Measurements from ENCODE around the gene HAVCR1.

Gene HAVCR1

GRCh38 chr5:157006262-157006661 lies 52.7 kb downstream of the HAVCR1 start:
- H3K79me2 ChIP-seq (ENCODE audit: insufficient read depth, low read depth) = no peaks in the 10 kb centered on the region
- no peak overlapping the region for H3K4me2 ChIP-seq
- H3K4me3 ChIP-seq (IDR thresholded peaks at IDR 0.05; ENCODE audit: insufficient read depth, low read depth, low read length) = no peak overlapping the region
- H3K27me3 ChIP-seq (ENCODE audit: insufficient read depth, low read depth) = no peaks in the 10 kb centered on the region
- H3K36me3 ChIP-seq (ENCODE audit: insufficient read depth) = no peaks in the 10 kb centered on the region
- H4K20me1 ChIP-seq (ENCODE audit: insufficient read depth) = no peaks in the 10 kb centered on the region
- H3K4me1 ChIP-seq (ENCODE audit: low read depth, poor library complexity, severe bottlenecking) = no peaks in the 10 kb centered on the region
- H3K9ac ChIP-seq = no peak overlapping the region
- H3K27ac ChIP-seq = no peak overlapping the region
- H2AFZ ChIP-seq (ENCODE audit: low read depth) = no peak overlapping the region
- TF ChIP-seq CTCF (conservative IDR thresholded peaks at IDR 0.05; ENCODE audit: low read depth, low read length) = no peak

GRCh38 chr5:157004893-157005551 lies 53.9 kb downstream of the HAVCR1 start:
- TF ChIP-seq CTCF (conservative IDR thresholded peaks at IDR 0.05; ENCODE audit: low read depth, low read length) = no peak
- no peaks in the 10 kb centered on the region for H3K36me3 ChIP-seq (ENCODE audit: insufficient read depth)
- no peak overlapping the region for H2AFZ ChIP-seq (ENCODE audit: low read depth)

GRCh38 chr5:156991714-156992113 lies 67.2 kb downstream of the HAVCR1 start:
- H3K36me3 ChIP-seq (ENCODE audit: insufficient read depth) = no peaks in the 10 kb centered on the region
- no peaks in the 10 kb centered on the region for H3K4me1 ChIP-seq (ENCODE audit: low read depth, poor library complexity, severe bottlenecking)
- no peak overlapping the region for H3K4me2 ChIP-seq
- H2AFZ ChIP-seq (ENCODE audit: low read depth) = no peak overlapping the region
- no peak overlapping the region for H3K27ac ChIP-seq
- H3K27me3 ChIP-seq (ENCODE audit: insufficient read depth, low read depth) = no peaks in the 10 kb centered on the region
- H4K20me1 ChIP-seq (ENCODE audit: insufficient read depth) = no peaks in the 10 kb centered on the region
- H3K79me2 ChIP-seq (ENCODE audit: insufficient read depth, low read depth) = no peaks in the 10 kb centered on the region
- TF ChIP-seq CTCF (conservative IDR thresholded peaks at IDR 0.05; ENCODE audit: low read depth, low read length) = no peak
- H3K9ac ChIP-seq = no peak overlapping the region
- no peak overlapping the region for H3K4me3 ChIP-seq (IDR thresholded peaks at IDR 0.05; ENCODE audit: insufficient read depth, low read depth, low read length)

More at GRCh38 chr5:157004893-157005551, 53.9 kb downstream of the HAVCR1 start:
- Histone ChIP-seq H3K4me1 (ENCODE audit: low read depth, poor library complexity, severe bottlenecking) (no peaks in the 10 kb centered on the region), H3K4me2 (no peak overlapping the region), H4K20me1 (ENCODE audit: insufficient read depth) (no peaks in the 10 kb centered on the region), H3K4me3 (IDR thresholded peaks at IDR 0.05; ENCODE audit: insufficient read depth, low read depth, low read length) (no peak overlapping the region), H3K27ac (no peak overlapping the region), H3K27me3 (ENCODE audit: insufficient read depth, low read depth) (no peaks in the 10 kb centered on the region), H3K9ac (no peak overlapping the region), H3K79me2 (ENCODE audit: insufficient read depth, low read depth) (no peaks in the 10 kb centered on the region)

GRCh38 chr5:156984064-156984463 lies 74.9 kb downstream of the HAVCR1 start:
- Histone ChIP-seq H3K9ac (no peak overlapping the region), H4K20me1 (ENCODE audit: insufficient read depth) (no peaks in the 10 kb centered on the region), H3K4me3 (IDR thresholded peaks at IDR 0.05; ENCODE audit: insufficient read depth, low read depth, low read length) (no peak overlapping the region), H3K27me3 (ENCODE audit: insufficient read depth, low read depth) (no peaks in the 10 kb centered on the region), H3K79me2 (ENCODE audit: insufficient read depth, low read depth) (no peaks in the 10 kb centered on the region), H3K27ac (no peak overlapping the region), H2AFZ (ENCODE audit: low read depth) (no peak overlapping the region), H3K36me3 (ENCODE audit: insufficient read depth) (no peaks in the 10 kb centered on the region), H3K4me1 (ENCODE audit: low read depth, poor library complexity, severe bottlenecking) (no peaks in the 10 kb centered on the region), H3K4me2 (no peak overlapping the region)
- TF ChIP-seq CTCF (conservative IDR thresholded peaks at IDR 0.05; ENCODE audit: low read depth, low read length) = no peak
